HCEC 1CT (cell line): ENCODE measurements around the gene TSPAN10.

Experiments used
- DNase-seq: peaks from one replicate; pipeline ENCODE4 v3.0.0-alpha.2; 2017

TSPAN10 gene

GRCh38 chr17:81690549-81690948 is 53.6 kb downstream of the TSPAN10 start:
- no peak for DNase-seq

- no peak for DNase-seq
Observed at GRCh38 chr17:81691196-81691595, 54.2 kb downstream of the TSPAN10 start.

- no peak for DNase-seq
Observed at GRCh38 chr17:81691608-81692007, 54.6 kb downstream of the TSPAN10 start.

GRCh38 chr17:81693509-81694210 is 56.7 kb downstream of the TSPAN10 start:
- no peak for DNase-seq

DNA sequence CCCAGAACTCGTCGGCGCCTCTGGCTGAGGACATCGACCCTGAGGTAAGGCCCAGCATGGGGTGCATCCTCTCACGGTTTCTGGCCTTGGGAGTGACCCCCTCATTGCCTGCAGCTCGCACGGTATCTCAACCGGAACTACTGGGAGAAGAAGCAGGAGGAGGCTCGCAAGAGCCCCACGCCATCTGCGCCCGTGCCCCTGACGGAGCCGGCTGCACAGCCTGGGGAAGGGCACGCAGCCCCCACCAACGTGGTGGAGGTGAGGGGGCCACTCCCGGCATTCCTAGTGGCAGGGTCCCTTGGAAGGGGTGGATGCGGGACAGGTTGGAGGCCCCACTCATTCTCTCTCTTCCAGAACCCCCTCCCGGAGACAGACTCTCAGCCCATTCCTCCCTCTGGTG is 57.8 kb downstream of the TSPAN10 start:
- no peak for DNase-seq

GRCh38 chr17:81695211-81695610 is 58.2 kb downstream of the TSPAN10 start:
- no peak for DNase-seq

DNA sequence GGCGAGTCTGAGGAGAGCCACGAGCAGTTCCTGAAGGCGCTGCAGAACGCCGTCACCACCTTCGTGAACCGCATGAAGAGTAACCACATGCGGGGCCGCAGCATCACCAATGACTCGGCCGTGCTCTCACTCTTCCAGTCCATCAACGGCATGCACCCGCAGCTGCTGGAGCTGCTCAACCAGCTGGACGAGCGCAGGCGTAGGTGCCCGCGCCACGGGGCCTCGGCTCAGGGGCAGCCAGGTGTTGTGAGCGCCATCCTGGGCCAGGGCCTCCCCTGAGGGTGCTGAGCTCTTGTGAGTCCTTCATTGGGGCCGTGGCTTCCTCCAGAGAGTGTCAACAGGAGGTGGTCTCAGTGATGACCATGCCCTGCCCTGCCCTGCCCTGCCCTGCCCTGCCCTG is 58.8 kb downstream of the TSPAN10 start:
- DNase-seq = no peak

GRCh38 chr17:81696218-81696941 is 59.4 kb downstream of the TSPAN10 start:
- no peak for DNase-seq

DNA sequence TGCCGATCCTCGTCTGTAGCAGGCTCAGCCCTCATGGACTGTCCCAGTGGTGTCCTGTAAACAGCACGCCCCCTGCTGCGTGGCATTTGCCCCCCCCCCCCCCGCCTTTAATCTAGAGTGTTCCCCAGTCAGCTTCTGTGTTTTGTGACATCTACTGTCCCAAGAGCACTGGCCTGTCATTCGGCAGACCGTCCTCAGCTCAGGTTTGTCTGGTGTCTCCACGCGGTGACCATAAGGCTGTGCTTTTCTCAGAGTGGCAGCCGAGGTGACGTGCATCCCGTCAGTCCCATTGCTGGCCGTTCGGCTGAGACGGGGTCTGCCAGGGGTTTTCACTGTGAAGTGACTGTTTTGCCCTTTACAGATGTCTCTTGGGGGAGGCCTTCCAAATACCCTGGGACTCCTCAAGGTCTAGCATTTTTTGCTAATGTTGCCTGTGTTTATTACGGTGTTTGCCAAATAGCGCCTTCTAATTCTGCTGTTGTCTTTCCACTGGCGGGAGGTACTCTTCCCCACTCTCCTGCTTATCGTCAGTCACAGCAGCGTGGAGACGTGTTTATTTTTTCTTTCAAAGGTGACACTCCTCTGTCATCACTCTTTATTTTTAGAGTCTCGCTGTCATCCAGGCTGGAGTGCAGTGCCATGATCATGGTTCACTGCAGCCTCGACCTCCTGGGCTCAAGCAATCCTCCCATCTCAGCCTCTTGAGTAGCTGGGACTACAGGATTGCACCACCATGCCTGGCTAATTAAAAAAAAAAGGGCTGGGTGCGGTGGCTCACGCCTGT is 60.5 kb downstream of the TSPAN10 start:
- DNase-seq = no peak
